GM21447 (cell line): ENCODE data around the gene TMEM236.

Experiments
- ATAC-seq: cut with Tn5 transposase; IDR thresholded peaks from one replicate; pipeline ENCODE4 v1.9.1; 2021; ENCODE audit not compliant: unreplicated experiment

Gene TMEM236

GRCh38 chr10:17817790-17818189 is 65.8 kb downstream of the TMEM236 start:
- no peak for ATAC-seq

GRCh38 chr10:17819836-17820235 is 67.8 kb downstream of the TMEM236 start:
- no peak for ATAC-seq

GRCh38 chr10:17820943-17821342 is 68.9 kb downstream of the TMEM236 start:
- no peak for ATAC-seq

GRCh38 chr10:17821893-17822292 is 69.9 kb downstream of the TMEM236 start:
- no peak for ATAC-seq

- ATAC-seq = no peak
These were observed 79.3 kb downstream of the TMEM236 start for GRCh38 chr10:17831341-17831740.

GRCh38 chr10:17831896-17832295 is 79.9 kb downstream of the TMEM236 start:
- ATAC-seq = no peak

- ATAC-seq = no peak
These were observed 81.7 kb downstream of the TMEM236 start for GRCh38 chr10:17833656-17834055.

GRCh38 chr10:17835688-17836087 is 83.7 kb downstream of the TMEM236 start:
- no peak for ATAC-seq

GRCh38 chr10:17836942-17837341 is 84.9 kb downstream of the TMEM236 start:
- no peak for ATAC-seq

GRCh38 chr10:17838080-17838648 is 86.2 kb downstream of the TMEM236 start:
- no peak for ATAC-seq

- ATAC-seq = no peak
These were observed 89.0 kb downstream of the TMEM236 start for GRCh38 chr10:17841050-17841449.

GRCh38 chr10:17842641-17843040 is 90.6 kb downstream of the TMEM236 start:
- no peak for ATAC-seq

GRCh38 chr10:17847585-17848296 is 95.7 kb downstream of the TMEM236 start:
- no peak for ATAC-seq

- ATAC-seq = no peak
These were observed 96.6 kb downstream of the TMEM236 start for GRCh38 chr10:17848646-17849045.
